VCaP (cell line): ENCODE results near the gene MARCHF2.

ENCODE experiments used
- H3K27ac ChIP-seq: fragments of 450-650 bp; 2 replicates; pipeline ENCODE4 v1.5.1; 2017
- TF ChIP-seq, protein P1 (sequence below): fragments of 450-650 bp; conservative IDR thresholded peaks from 2 replicates; pipeline ENCODE4 v1.5.1; 2017; ENCODE audit warnings: mild to moderate bottlenecking, moderate library complexity

MARCHF2 gene

DNA sequence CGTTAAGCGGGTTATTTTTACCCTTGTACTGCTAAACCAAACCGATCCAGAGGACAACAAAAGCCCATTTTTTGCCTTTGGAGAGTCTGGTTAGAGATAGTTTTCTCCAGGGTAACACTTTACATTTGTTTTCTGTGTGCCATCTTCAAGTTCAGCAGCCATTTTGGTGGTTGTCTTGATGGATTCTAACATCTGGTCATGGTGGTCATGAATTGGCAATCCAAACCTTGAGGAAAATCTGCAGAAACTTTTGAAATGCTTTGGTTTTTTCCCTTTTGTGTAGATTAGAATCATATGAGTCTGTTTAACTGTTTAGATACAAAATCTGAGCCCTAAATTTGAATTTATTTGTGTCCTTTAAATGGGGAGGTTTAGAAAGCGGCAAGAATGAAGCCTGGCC lies 48.3 kb downstream of the MARCHF2 start:
- H3K27ac ChIP-seq = no peak overlapping the region
- TF ChIP-seq, protein P1, sequence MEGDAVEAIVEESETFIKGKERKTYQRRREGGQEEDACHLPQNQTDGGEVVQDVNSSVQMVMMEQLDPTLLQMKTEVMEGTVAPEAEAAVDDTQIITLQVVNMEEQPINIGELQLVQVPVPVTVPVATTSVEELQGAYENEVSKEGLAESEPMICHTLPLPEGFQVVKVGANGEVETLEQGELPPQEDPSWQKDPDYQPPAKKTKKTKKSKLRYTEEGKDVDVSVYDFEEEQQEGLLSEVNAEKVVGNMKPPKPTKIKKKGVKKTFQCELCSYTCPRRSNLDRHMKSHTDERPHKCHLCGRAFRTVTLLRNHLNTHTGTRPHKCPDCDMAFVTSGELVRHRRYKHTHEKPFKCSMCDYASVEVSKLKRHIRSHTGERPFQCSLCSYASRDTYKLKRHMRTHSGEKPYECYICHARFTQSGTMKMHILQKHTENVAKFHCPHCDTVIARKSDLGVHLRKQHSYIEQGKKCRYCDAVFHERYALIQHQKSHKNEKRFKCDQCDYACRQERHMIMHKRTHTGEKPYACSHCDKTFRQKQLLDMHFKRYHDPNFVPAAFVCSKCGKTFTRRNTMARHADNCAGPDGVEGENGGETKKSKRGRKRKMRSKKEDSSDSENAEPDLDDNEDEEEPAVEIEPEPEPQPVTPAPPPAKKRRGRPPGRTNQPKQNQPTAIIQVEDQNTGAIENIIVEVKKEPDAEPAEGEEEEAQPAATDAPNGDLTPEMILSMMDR = no peak

DNA sequence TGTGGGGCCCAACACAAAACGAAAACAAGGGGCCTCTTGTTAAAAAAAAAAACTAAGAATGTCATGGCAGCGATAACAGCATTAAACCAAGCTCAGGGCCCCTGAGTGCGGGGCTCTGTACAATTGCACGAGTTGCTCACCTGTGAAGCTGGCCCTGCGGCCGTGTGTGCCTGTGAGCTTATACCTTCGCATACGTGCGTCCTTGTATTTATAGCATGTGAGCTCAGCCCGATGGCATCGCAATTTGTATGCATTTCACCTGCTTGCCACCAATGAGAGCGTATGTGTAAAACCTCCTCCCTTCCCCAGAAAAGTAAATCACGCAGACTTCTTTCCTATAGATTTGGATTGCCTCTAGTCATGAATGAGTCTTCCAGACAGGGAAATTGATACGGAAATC lies 48.8 kb downstream of the MARCHF2 start:
- TF ChIP-seq, protein P1 = no peak
- H3K27ac ChIP-seq = no peak overlapping the region

DNA sequence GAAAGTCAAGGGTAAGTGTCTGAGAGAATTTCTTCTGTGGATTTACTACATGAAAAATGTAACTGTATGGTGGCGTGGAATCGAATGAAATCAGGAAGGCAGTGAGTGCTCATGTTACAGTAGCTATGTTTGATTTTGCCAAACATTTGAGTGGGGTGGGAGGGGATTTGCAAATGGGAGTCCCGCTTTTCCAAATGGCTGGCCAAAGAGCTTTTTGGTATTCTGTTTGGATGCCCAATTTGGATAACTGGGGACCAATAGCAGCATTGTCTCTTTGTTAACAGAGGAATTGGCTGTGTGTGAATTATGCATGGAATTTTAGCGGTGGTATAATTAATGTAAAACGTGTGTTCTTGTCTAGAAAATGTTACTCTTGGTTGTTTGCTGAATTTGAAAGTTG lies 49.5 kb downstream of the MARCHF2 start:
- H3K27ac ChIP-seq = no peak overlapping the region
- TF ChIP-seq, protein P1 = no peak

DNA sequence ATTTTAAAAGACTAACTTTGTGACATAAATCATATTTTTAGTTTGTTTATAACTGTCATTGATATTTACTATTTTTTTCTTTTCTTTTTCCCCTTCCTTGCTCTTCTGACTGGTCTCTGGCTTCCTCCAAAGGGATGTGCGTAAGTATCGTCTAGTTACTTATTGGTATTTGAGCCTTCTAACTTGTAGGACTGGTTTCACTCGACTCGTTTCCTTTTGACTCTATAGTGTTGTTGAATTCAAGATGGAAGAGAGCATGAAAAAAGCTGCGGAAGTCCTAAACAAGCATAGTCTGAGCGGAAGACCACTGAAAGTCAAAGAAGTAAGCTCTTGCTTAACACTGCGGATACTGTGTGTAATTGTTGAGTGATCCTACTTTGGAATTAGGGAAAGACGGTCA lies 50.3 kb downstream of the MARCHF2 start:
- H3K27ac ChIP-seq = no peak overlapping the region
- TF ChIP-seq, protein P1 = no peak

DNA sequence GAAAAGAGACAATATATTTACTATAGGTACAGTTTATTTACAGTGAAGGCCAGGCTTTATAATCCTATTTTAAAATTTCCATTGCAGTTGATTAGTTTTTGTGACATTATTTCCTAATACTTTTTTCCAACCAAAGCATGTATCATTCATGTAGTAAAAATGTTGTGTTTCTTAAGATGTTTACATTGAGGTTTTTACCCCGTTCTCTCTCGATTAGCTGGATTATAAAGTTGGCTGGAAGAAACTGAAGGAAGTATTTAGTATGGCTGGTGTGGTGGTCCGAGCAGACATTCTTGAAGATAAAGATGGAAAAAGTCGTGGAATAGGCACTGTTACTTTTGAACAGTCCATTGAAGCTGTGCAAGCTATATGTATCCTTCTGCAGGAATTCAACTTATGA lies 52.9 kb downstream of the MARCHF2 start:
- no peak overlapping the region for H3K27ac ChIP-seq
- TF ChIP-seq, protein P1 = no peak

DNA sequence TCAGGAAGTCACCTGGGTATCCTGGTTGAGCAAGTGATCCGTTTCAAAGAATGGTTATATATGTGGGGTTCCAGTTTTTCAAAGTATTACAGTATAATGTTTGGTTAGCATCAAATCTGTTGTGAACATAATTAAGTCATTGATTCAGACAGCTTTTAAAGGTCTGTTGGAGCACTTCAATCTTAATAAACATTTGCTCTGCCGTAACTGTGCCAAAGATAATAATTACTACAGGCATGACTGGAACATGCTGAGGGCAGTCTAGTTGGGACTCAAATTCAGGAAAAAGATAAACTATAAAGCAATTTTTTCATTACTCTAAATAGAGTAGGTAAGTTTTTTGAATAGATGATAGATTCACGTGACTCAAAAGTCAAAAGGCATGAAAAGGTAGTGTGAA lies 55.0 kb downstream of the MARCHF2 start:
- no peak overlapping the region for H3K27ac ChIP-seq
- TF ChIP-seq, protein P1 = no peak

DNA sequence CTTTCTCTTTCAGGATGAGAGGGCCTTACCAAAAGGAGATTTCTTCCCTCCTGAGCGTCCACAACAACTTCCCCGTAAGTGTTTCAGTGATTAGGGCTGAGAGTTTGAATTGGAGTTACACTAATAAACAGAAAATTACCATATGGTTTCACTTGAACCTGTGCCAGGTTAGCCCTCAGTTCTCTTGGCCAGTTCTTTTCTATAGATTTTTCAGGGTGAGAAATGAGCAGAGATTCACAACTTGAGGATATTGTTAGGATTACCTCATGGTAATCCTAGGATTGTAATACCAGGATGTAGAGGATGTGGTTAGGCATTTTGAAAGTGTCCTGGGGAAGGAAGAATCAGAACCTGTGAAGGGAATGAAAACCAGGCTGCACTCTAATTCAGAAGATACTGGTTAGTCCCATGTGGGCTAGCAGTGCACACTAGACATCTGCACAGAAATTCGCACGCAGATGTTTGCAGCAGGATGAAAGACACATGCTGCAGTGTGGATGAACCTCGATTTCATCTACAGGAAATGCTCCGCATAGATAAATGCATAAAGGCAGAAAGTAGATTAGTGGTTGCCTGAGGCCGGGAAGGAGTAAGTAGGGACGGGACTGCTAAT lies 55.8 kb downstream of the MARCHF2 start:
- H3K27ac ChIP-seq = no peak overlapping the region
- TF ChIP-seq, protein P1 = no peak
